GM12872 (cell line): ENCODE data around the gene NOP56.

Experiments used
- CTCF ChIP-seq: IDR thresholded peaks from 3 replicates; pipeline ENCODE4 v1.5.1; 2011; ENCODE audit warnings: low read depth, mild to moderate bottlenecking, low read length, moderate library complexity; ENCODE audit not compliant: insufficient read depth

NOP56 gene

GRCh38 chr20:2624190-2624589 lies 28.2 kb upstream of the NOP56 start:
- no peak for TF ChIP-seq CTCF

GRCh38 chr20:2625062-2625461 lies 27.4 kb upstream of the NOP56 start:
- TF ChIP-seq CTCF, result no peak

- TF ChIP-seq CTCF, result no peak
Measured at GRCh38 chr20:2626853-2627541, 25.4 kb upstream of the NOP56 start.

- TF ChIP-seq CTCF, result no peak
Measured at GRCh38 chr20:2631228-2631627, 21.2 kb upstream of the NOP56 start.

- no peak for TF ChIP-seq CTCF
Measured at GRCh38 chr20:2633381-2633780, 19.1 kb upstream of the NOP56 start.

GRCh38 chr20:2637246-2637645 lies 15.2 kb upstream of the NOP56 start:
- no peak for TF ChIP-seq CTCF

- TF ChIP-seq CTCF, result no peak
Measured at GRCh38 chr20:2640260-2640659, 12.2 kb upstream of the NOP56 start.
